ENCODE measurements around the gene RNU6-7. TPM values are rescaled to one million over a fixed set of nuclear protein-coding genes. Genes with fewer than 3 reads are reported as not detected.

Gene RNU6-7
- total RNA-seq, 1 experiment from 2014 or later: not detected

DNA sequence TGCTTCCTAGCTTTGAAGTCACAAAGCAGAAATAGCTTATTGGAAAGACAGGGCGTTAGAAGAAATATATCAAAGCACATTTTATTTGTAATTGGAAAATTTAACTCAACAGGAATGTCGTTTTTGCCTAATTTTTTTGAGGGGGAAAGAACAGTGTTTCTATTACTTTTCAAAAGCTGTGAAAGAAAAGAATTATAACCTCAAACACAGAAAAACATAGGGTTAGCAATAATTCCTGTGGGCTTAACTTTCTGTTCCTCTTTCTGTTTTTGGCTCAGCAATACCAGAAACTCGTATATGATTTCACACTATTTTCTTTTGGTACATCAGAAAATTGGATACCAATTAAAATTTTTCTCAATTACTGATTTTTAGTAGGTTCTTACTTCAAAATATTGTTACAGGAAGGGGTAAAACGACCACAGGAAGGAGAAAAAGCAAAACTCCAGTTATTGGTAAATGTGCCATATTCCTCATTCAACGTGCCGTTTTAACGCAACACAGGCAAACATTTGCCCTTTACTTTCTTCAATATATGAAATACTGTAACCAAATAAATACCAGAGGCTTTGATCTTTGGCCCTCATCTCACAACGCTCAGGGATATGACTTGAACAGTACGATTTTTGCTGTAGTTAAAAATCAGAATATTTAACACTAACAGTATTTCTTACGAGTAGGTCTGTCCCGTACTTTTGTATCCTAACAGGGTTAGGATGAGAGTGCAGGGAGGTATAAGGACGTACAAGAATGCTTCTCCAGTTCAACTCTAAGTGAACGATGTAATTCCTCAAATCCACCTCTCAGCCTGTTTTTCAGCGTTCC, 1.3 kb upstream of the RNU6-7 start:
- Histone ChIP-seq H3K27me3 (ENCODE audit: control insufficient read depth, insufficient read depth, low read length) (no peaks in the 10 kb centered on the region), H3K36me3 (replicated peaks; ENCODE audit: control insufficient read depth, insufficient read depth, low read length) (no peaks in the 10 kb centered on the region), H3K4me3 (ENCODE audit: insufficient read depth, low read depth, low read length) (peak overlapping the region; percentile 82)
- DNase-seq: no peak

- peak overlapping the region; percentile 82 for H3K4me3 ChIP-seq (ENCODE audit: insufficient read depth, low read depth, low read length)
- H3K27me3 ChIP-seq (ENCODE audit: control insufficient read depth, insufficient read depth, low read length): no peaks in the 10 kb centered on the region
- peak; percentile 88 for DNase-seq
- H3K36me3 ChIP-seq (replicated peaks; ENCODE audit: control insufficient read depth, insufficient read depth, low read length): no peaks in the 10 kb centered on the region
These were observed 541 bp upstream of the RNU6-7 start for GRCh38 chr14:32201193-32201815.

- DNase-seq: no peak
These were observed 699 bp downstream of the RNU6-7 start for GRCh38 chr14:32202491-32202997.

GRCh38 chr14:32202998-32203882, 1.4 kb downstream of the RNU6-7 start, which contains the start of gene RNU6-8:
Gene RNU6-8, minus strand, starts transcription at chr14:32203269.
- Histone ChIP-seq H3K4me3 (ENCODE audit: insufficient read depth, low read depth, low read length) (peak within 1 kb of the TSS; percentile 82), H3K27me3 (ENCODE audit: control insufficient read depth, insufficient read depth, low read length) (no peaks in the 10 kb centered on the region), H3K36me3 (replicated peaks; ENCODE audit: control insufficient read depth, insufficient read depth, low read length) (no peaks in the 10 kb centered on the region)
- DNase-seq: peak; percentile 89

More at GRCh38 chr14:32202491-32202997, 699 bp downstream of the RNU6-7 start:
- H3K4me3 ChIP-seq (ENCODE audit: insufficient read depth, low read depth, low read length): peak overlapping the region; percentile 82
- no peaks in the 10 kb centered on the region for H3K27me3 ChIP-seq (ENCODE audit: control insufficient read depth, insufficient read depth, low read length)
- no peaks in the 10 kb centered on the region for H3K36me3 ChIP-seq (replicated peaks; ENCODE audit: control insufficient read depth, insufficient read depth, low read length)

- no peaks in the 10 kb centered on the region for H3K36me3 ChIP-seq (replicated peaks; ENCODE audit: control insufficient read depth, insufficient read depth, low read length)
- no peaks in the 10 kb centered on the region for H3K27me3 ChIP-seq (ENCODE audit: control insufficient read depth, insufficient read depth, low read length)
- H3K4me3 ChIP-seq (ENCODE audit: insufficient read depth, low read depth, low read length): peak overlapping the region; percentile 82
- DNase-seq: no peak
These were observed 2.1 kb downstream of the RNU6-7 start for GRCh38 chr14:32203928-32204357.

DNA sequence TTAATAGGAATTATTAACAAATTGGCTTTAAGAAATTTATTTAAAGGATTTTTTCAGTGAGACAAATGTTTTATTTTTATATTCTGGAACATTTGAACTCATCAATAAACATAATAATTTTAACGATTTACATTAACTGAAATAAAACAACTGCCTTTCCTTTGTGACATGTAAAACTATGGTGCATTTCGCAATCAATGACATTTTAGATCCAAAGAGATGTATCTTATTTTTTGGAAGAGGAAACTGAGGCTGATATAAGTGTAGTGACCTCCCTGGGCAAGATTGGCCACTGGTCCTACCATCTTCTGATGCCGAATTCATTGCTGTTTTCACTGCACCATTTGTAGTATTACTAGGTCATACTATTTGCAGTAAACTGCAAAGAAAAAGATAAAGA, 3.7 kb downstream of the RNU6-7 start:
- Histone ChIP-seq H3K4me3 (ENCODE audit: insufficient read depth, low read depth, low read length) (no peak overlapping the region), H3K27me3 (ENCODE audit: control insufficient read depth, insufficient read depth, low read length) (no peaks in the 10 kb centered on the region), H3K36me3 (replicated peaks; ENCODE audit: control insufficient read depth, insufficient read depth, low read length) (no peaks in the 10 kb centered on the region)
- no peak for DNase-seq

- DNase-seq: peak; percentile 16
- no peaks in the 10 kb centered on the region for H3K27me3 ChIP-seq (ENCODE audit: control insufficient read depth, insufficient read depth, low read length)
- H3K4me3 ChIP-seq (ENCODE audit: insufficient read depth, low read depth, low read length): no peak overlapping the region
- H3K36me3 ChIP-seq (replicated peaks; ENCODE audit: control insufficient read depth, insufficient read depth, low read length): no peaks in the 10 kb centered on the region
These were observed 4.1 kb downstream of the RNU6-7 start for GRCh38 chr14:32205984-32206383.

DNA sequence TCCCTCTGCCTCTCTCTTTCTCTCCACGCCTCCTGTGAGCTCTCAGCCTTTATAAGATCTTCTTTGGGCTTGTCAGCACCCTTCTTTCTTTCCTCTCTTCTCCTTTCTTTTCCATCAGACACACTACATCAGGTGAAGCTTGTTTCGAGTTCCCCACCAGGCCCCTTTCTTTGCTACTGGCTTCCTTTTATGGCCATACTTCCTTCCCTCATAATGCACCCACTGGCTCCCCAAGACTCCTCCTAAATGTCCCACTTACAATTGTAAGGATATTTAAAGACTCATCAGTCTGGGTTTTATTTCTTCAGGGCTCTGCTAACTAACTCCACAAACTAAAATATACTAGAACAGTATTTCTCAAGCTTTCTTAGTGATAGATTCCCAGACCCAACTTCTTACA, 4.7 kb downstream of the RNU6-7 start:
- Histone ChIP-seq H3K36me3 (replicated peaks; ENCODE audit: control insufficient read depth, insufficient read depth, low read length) (no peaks in the 10 kb centered on the region), H3K4me3 (ENCODE audit: insufficient read depth, low read depth, low read length) (no peak overlapping the region), H3K27me3 (ENCODE audit: control insufficient read depth, insufficient read depth, low read length) (no peaks in the 10 kb centered on the region)
- DNase-seq: no peak

- no peaks in the 10 kb centered on the region for H3K36me3 ChIP-seq (replicated peaks; ENCODE audit: control insufficient read depth, insufficient read depth, low read length)
- DNase-seq: no peak
- H3K27me3 ChIP-seq (ENCODE audit: control insufficient read depth, insufficient read depth, low read length): no peaks in the 10 kb centered on the region
- H3K4me3 ChIP-seq (ENCODE audit: insufficient read depth, low read depth, low read length): no peak overlapping the region
These were observed 6.6 kb downstream of the RNU6-7 start for GRCh38 chr14:32208490-32208889.

- no peak for DNase-seq
- H3K27me3 ChIP-seq (ENCODE audit: control insufficient read depth, insufficient read depth, low read length): no peaks in the 10 kb centered on the region
- no peaks in the 10 kb centered on the region for H3K36me3 ChIP-seq (replicated peaks; ENCODE audit: control insufficient read depth, insufficient read depth, low read length)
- H3K4me3 ChIP-seq (ENCODE audit: insufficient read depth, low read depth, low read length): no peak overlapping the region
These were observed 7.6 kb downstream of the RNU6-7 start for GRCh38 chr14:32209471-32209870.

DNA sequence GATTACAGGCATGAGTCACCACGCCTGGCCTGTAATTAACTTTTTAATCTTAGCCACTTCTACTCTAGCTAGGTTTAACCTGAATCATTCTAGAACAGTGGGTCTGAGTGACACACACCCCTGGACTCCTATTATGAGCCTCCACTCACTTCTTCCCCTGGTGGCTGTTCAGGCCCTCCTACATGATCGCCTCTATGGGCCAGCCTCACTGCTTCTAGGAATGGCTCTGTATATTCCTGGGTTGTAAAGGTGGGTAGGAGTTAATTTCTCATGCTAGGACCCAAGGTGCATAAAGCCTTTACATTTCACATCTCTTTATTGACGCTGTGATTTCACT, 9.2 kb downstream of the RNU6-7 start:
- DNase-seq: no peak
- Histone ChIP-seq H3K27me3 (ENCODE audit: control insufficient read depth, insufficient read depth, low read length) (no peaks in the 10 kb centered on the region), H3K4me3 (ENCODE audit: insufficient read depth, low read depth, low read length) (no peak overlapping the region), H3K36me3 (replicated peaks; ENCODE audit: control insufficient read depth, insufficient read depth, low read length) (no peaks in the 10 kb centered on the region)

GRCh38 chr14:32212833-32213232, 11.0 kb downstream of the RNU6-7 start:
- H3K27me3 ChIP-seq (ENCODE audit: control insufficient read depth, insufficient read depth, low read length): no peaks in the 10 kb centered on the region
- H3K36me3 ChIP-seq (replicated peaks; ENCODE audit: control insufficient read depth, insufficient read depth, low read length): no peaks in the 10 kb centered on the region
- no peak for DNase-seq
- H3K4me3 ChIP-seq (ENCODE audit: insufficient read depth, low read depth, low read length): no peak overlapping the region

DNA sequence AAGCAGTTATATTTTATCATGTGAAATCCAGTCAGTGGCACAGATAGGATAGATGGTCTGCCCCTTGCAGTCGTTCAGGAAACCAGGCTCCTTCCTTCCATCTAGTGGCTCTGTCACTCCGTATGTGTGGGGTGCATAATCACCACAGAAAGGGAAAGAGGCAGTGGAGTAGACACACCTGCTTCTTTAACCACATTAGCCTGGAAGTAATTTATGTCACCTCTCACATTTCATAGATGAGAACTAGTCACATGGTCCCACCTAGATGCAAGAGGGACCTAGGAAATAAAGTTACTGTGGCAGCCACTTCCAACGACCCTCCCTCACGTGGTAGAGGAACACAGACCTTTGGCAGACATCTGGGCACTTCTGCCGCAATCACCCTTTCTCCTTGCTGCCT, 15.5 kb downstream of the RNU6-7 start:
- Histone ChIP-seq H3K27me3 (ENCODE audit: control insufficient read depth, insufficient read depth, low read length) (no peaks in the 10 kb centered on the region), H3K4me3 (ENCODE audit: insufficient read depth, low read depth, low read length) (no peak overlapping the region), H3K36me3 (replicated peaks; ENCODE audit: control insufficient read depth, insufficient read depth, low read length) (no peaks in the 10 kb centered on the region)
- peak; percentile 19 for DNase-seq

DNA sequence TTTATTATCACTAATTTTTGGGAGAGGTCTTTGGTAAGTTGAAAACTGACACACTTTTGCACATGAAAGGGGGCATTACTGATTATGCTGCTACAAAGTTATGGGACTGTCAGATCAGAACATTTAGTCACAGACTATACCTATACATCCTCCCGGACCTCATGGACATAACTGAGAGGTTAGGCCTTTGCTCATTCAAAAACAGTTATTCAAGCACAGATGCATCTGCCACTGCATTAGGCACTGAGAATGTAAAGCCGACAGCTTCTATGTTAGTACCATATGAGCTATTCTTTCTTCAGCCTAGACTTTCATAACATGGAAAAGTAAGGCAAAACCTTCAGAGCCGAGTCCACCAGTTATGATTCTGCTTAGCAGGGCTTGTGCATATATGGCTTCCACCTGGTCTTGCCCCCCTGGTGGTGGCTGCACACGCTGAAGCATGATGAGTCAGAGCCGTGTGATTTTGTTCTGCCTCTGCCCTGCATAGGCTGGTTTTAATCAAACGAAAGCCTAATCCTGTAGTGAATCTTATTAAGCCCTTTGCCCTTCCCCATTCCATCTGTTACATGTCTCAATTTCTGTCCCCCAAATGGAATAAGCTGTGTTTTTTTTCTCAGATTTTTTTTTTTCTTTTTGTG, 23.0 kb downstream of the RNU6-7 start:
- Histone ChIP-seq H3K4me3 (ENCODE audit: insufficient read depth, low read depth, low read length) (no peak overlapping the region), H3K27me3 (ENCODE audit: control insufficient read depth, insufficient read depth, low read length) (no peaks in the 10 kb centered on the region), H3K36me3 (replicated peaks; ENCODE audit: control insufficient read depth, insufficient read depth, low read length) (no peaks in the 10 kb centered on the region)
- DNase-seq: peak; percentile 14

Data from H7 (cell line).